HG03280 (cell line): ENCODE measurements around the gene SMARCB1.
"Not testable (repeated sequence)": the region's sequence is repeated elsewhere in the genome, so short reads cannot be mapped to it uniquely, and the experiment has no call there.

Source experiments
- ATAC-seq: cut with Tn5 transposase; IDR thresholded peaks from one replicate; pipeline ENCODE4 v1.9.1; 2021; ENCODE audit warnings: mild to moderate bottlenecking, moderate library complexity; ENCODE audit not compliant: unreplicated experiment

SMARCB1 gene

GRCh38 chr22:23841736-23842445 lies 55.1 kb downstream of the SMARCB1 start:
- no peak for ATAC-seq

GRCh38 chr22:23842599-23842998 lies 55.8 kb downstream of the SMARCB1 start:
- ATAC-seq: no peak

GRCh38 chr22:23844739-23845202 lies 58.0 kb downstream of the SMARCB1 start:
- ATAC-seq: no peak

- no peak for ATAC-seq
These were observed 58.7 kb downstream of the SMARCB1 start for GRCh38 chr22:23845265-23846080.

DNA sequence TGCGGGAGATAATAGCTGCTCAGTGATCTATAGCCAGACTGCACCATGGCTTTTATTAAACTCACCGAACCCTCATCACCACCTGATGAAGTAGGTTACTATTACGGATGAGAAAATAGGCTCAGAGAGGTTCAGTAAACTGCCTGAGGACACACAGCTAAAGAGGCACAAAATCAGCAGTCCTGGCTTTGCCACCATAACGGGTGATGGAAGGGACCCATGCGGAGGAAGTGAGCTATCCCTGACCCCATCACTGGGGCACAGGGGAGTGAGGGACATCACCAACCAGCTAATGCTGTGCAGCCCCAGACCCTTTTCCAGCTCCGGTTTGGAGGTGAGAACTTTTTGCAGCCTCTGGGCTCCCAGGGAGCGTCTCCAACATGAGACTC lies 59.3 kb downstream of the SMARCB1 start:
- ATAC-seq: no peak

DNA sequence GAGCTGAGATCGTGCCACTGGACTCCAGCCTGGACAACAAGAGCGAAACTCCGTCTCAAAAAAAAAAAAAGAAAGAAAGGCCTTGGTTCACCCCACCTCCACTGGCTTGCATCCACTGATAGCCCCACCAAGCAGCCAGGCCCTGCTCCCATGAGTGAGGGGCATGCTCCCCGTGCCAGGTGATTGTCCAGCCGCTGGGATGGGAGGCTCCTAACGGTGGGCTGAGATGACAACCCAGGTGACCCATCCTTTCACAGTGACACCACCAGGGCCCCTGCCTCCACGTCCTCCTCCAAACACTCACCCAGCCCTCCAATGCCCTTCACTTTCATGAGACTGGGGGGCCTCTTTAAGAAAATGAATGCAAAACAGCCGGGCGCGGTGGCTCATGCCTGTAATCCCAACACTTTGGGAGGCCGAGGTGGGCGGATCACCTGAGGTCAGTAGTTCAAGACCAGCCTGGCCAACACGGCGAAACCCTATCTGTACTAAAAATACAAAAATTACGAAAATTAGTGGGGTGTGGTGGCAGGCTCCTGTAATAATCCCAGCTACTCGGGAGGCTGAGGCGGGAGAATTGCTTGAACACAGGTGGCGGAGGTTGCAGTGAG lies 60.6 kb downstream of the SMARCB1 start:
- ATAC-seq: no peak

GRCh38 chr22:23847991-23848864 lies 61.5 kb downstream of the SMARCB1 start:
- no peak for ATAC-seq

DNA sequence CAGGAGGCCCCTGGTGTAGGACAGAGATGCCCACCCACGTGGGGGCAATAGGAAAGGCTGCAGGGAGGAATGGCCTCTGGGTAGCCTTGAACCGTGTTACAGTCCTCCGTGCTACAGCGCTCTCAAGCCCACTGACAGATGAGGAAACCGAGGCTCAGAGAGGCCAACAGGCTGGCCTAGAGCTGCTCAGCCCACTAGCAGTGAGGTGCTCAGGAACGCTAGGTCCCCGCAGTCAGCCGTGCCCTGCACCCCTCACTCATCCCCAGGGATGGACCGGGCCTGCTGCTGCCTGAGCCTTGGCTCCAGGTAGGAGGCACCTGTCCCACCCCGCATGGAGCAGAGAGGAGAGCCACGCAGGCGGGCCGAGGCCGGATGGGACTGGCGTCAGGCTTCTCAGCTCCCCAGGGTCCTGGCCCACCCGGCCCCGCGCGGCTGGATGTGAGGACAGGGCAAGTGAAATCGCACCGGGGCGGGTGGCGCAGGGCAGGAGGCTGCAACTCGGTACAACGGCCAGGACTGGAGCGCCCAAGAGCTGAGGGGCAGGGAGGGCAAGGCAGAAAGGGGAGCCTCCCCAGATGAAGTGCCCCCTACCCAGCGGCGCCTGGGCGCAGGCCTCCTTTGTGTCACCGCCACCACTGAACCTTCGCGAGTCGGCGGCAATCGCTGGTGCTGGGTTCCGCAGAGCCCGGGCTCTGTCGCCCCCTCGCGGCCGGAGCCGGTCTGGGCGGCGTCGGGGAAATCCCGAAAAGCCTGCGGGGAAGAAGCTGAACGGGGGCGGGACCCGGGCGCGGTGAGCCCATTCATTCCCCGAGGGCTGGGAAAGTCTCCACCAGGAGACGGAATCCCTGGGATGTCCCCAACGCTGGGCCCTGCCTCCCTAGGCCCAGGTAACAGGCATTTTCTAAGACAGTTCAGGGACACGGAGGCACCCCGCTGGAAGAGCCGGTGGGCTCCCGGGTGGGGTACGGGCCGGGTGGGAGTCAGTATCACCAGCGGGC lies 62.5 kb downstream of the SMARCB1 start:
- peak; percentile 55 for ATAC-seq

- peak; percentile 48 for ATAC-seq
These were observed 63.4 kb downstream of the SMARCB1 start for GRCh38 chr22:23850136-23850611.

- peak; percentile 41 for ATAC-seq
These were observed 70.2 kb downstream of the SMARCB1 start for GRCh38 chr22:23856721-23857605.

- ATAC-seq: peak; percentile 95
These were observed 71.1 kb downstream of the SMARCB1 start, which contains the start of gene SLC2A11 for GRCh38 chr22:23857606-23858483. Gene SLC2A11 (plus strand): TSS chr22:23857875. CDS start chr22:23858000, 125 bp downstream.

DNA sequence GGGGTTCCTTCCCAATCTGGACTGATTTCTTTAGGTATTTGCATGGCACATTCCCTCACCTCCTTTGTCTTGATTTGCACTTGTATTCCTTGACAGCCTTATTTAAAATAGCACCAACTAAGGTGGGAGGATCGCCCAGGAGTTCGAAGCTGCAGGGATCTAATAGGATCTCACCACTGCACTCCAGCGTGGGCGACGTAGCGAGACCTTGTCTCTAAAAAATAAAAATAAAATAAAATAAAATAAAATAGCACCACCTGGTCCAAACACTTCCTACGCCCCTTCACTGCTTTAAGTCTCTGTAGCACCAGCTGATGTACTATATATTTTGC lies 71.7 kb downstream of the SMARCB1 start:
- no peak for ATAC-seq

DNA sequence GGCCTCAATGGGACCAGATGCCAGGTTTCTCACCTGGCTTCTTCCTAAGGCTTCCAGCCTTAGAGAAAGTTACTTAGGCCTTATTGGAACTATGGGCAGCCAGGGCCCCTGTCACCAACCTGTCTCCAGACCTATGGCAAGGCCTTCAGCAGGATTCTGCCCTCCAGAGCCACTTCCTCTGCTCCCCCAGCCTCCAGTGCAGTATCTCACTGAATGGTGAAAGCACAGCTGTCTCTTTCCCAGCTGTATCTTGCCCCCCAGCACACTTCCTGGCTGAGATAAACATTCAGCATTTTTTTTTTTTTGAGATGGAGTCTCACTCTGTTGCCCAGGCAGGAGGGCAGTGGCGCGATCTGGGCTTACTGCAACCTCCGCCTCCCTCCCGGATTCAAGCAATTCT lies 72.4 kb downstream of the SMARCB1 start:
- no peak for ATAC-seq

GRCh38 chr22:23860187-23860586 lies 73.4 kb downstream of the SMARCB1 start:
- ATAC-seq: not testable (repeated sequence)

- ATAC-seq: no peak
These were observed 75.3 kb downstream of the SMARCB1 start for GRCh38 chr22:23862103-23862502.

- not testable (repeated sequence) for ATAC-seq
These were observed 77.9 kb downstream of the SMARCB1 start for GRCh38 chr22:23864499-23865154.

DNA sequence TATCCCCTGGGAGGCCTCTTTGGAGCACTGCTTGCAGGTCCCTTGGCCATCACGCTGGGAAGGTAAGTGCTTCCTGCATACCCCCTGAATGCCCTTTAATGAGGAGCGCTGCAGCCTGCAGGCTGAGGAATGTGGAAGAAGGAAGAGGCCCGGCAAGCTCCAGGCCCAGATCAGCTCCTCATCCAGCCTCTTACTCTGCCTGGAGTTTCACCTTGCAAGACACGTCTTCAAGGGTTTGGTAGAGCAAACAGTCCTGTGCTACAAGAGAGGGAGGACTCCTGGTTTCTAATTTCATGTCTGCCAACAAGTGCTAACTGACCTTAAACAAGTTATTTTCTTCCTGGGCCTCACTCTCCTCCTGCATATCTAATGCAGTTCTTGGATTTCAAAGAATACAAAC lies 81.8 kb downstream of the SMARCB1 start:
- ATAC-seq: no peak
